Neural progenitor cell (in vitro differentiated cells): ENCODE results near the gene NEDD4L. TPM values are rescaled to one million over a fixed set of nuclear protein-coding genes. Genes with fewer than 3 reads are reported as not detected.

Experiments used
- DNase-seq: peaks from one replicate; pipeline ENCODE4 v3.0.0-alpha.2; 2016; ENCODE audit warnings: low spot score
- H2AFZ ChIP-seq: fragments of 200-600 bp; sonication (generic); replicated peaks from 2 replicates; pipeline ENCODE4 v1.6.1; 2016; ENCODE audit warnings: antibody characterized with exemption
- H3F3A ChIP-seq: fragments of 200-600 bp; sonication (generic); 2 replicates; pipeline ENCODE4 v1.6.1; 2016; ENCODE audit warnings: antibody characterized with exemption, low read depth
- H3K27ac ChIP-seq: fragments of 200-600 bp; sonication (generic); 2 replicates; pipeline ENCODE4 v1.5.1; 2016; ENCODE audit warnings: mild to moderate bottlenecking
- H3K27me3 ChIP-seq: fragments of 200-600 bp; sonication (generic); 2 replicates; pipeline ENCODE4 v1.6.1; 2016; ENCODE audit warnings: mild to moderate bottlenecking, moderate library complexity
- H3K36me3 ChIP-seq: fragments of 200-600 bp; sonication (generic); 2 replicates; pipeline ENCODE4 v1.5.1; 2016
- H3K4me1 ChIP-seq: fragments of 200-600 bp; sonication (generic); 2 replicates; pipeline ENCODE4 v1.6.1; 2016; ENCODE audit warnings: mixed run types
- H3K4me2 ChIP-seq: fragments of 200-600 bp; sonication (generic); 2 replicates; pipeline ENCODE4 v1.6.1; 2016
- H3K4me3 ChIP-seq: fragments of 200-600 bp; sonication (generic); 2 replicates; pipeline ENCODE4 v1.5.1; 2016
- H3K79me2 ChIP-seq: fragments of 200-600 bp; sonication (generic); 2 replicates; pipeline ENCODE4 v1.6.1; 2016; ENCODE audit warnings: low read depth
- H3K9ac ChIP-seq: fragments of 200-600 bp; sonication (generic); 2 replicates; pipeline ENCODE4 v1.6.1; 2016
- H3K9me3 ChIP-seq: fragments of 200-600 bp; sonication (generic); 2 replicates; pipeline ENCODE4 v1.5.1; 2016; ENCODE audit warnings: low read depth
- H4K20me1 ChIP-seq: fragments of 200-600 bp; sonication (generic); 2 replicates; pipeline ENCODE4 v1.6.1; 2016; ENCODE audit warnings: low read depth
- H3K27ac Mint-ChIP-seq: 3 replicates; pipeline ENCODE4 v1.8.0; 2021; ENCODE audit warnings: mixed read lengths
- H3K27me3 Mint-ChIP-seq: 2 replicates; pipeline ENCODE4 v1.8.0; 2022; ENCODE audit warnings: low read depth, mild to moderate bottlenecking, inconsistent platforms, moderate library complexity, mixed read lengths; ENCODE audit not compliant: insufficient read depth
- H3K36me3 Mint-ChIP-seq: 3 replicates; pipeline ENCODE4 v1.8.0; 2021; ENCODE audit warnings: mixed read lengths
- H3K4me1 Mint-ChIP-seq: 3 replicates; pipeline ENCODE4 v1.8.0; 2021; ENCODE audit warnings: mixed read lengths
- H3K4me3 Mint-ChIP-seq: 3 replicates; pipeline ENCODE4 v1.8.0; 2021; ENCODE audit warnings: mild to moderate bottlenecking, moderate library complexity, mixed read lengths
- H3K9me3 Mint-ChIP-seq: 3 replicates; pipeline ENCODE4 v1.8.0; 2020; ENCODE audit warnings: mixed read lengths
- CTCF ChIP-seq: fragments of 200-600 bp; sonication (generic); IDR thresholded peaks from 2 replicates; pipeline ENCODE4 v1.5.1; 2017; ENCODE audit warnings: antibody characterized with exemption, mild to moderate bottlenecking
- EZH2 ChIP-seq: fragments of 200-600 bp; sonication (generic); IDR thresholded peaks from 2 replicates; pipeline ENCODE4 v1.6.1; 2017; ENCODE audit warnings: antibody characterized with exemption, mild to moderate bottlenecking, moderate library complexity
- EZH2phosphoT487 ChIP-seq: fragments of 200-600 bp; sonication (generic); IDR thresholded peaks from 2 replicates; pipeline ENCODE4 v1.6.1; 2017; ENCODE audit warnings: antibody characterized with exemption
- total RNA-seq: library from RNA; depleted of rRNA; stranded (reverse); fragments of >200 nt; gene quantifications from 2 replicates; pipeline ENCODE4 v1.2.3, GENCODE V29; 2015; ENCODE audit warnings: low replicate concordance

The NEDD4L gene
- total RNA-seq, 1 donor from 2014 or later = 55.5 TPM

- no peaks in the 10 kb centered on the region for H3K36me3 ChIP-seq
- H3K36me3 Mint-ChIP-seq = no peaks in the 10 kb centered on the region
- H4K20me1 ChIP-seq = no peaks in the 10 kb centered on the region
- H2AFZ ChIP-seq = no peak overlapping the region
- H3K4me1 Mint-ChIP-seq = peaks cover 19% of the 10 kb centered on the region
- no peak overlapping the region for H3K4me2 ChIP-seq
- no peak overlapping the region for H3K27ac ChIP-seq
- H3K4me3 Mint-ChIP-seq = no peak overlapping the region
- H3K79me2 ChIP-seq = no peaks in the 10 kb centered on the region
- H3K9me3 Mint-ChIP-seq = peaks cover 6% of the 10 kb centered on the region
- H3K9me3 ChIP-seq = peaks cover 7% of the 10 kb centered on the region
- H3K4me1 ChIP-seq = peaks cover 22% of the 10 kb centered on the region
- H3K9ac ChIP-seq = no peak overlapping the region
- no peak overlapping the region for H3K27ac Mint-ChIP-seq
- H3F3A ChIP-seq = peaks cover 19% of the 10 kb centered on the region
- TF ChIP-seq EZH2phosphoT487 = no peak
- no peak for TF ChIP-seq CTCF
- no peak for TF ChIP-seq EZH2
- no peak for DNase-seq
- no peak overlapping the region for H3K4me3 ChIP-seq
- peaks cover 2% of the 10 kb centered on the region for H3K27me3 Mint-ChIP-seq
- H3K27me3 ChIP-seq = no peaks in the 10 kb centered on the region
These were observed 23.4 kb upstream of the NEDD4L start for GRCh38 chr18:58020567-58021107.

- no peaks in the 10 kb centered on the region for H3K79me2 ChIP-seq
- H3K4me1 ChIP-seq = peaks cover 30% of the 10 kb centered on the region
- H4K20me1 ChIP-seq = no peaks in the 10 kb centered on the region
- H3K4me2 ChIP-seq = no peak overlapping the region
- no peak for TF ChIP-seq EZH2
- Mint-ChIP-seq H3K9me3 (no peaks in the 10 kb centered on the region), H3K4me1 (peaks cover 22% of the 10 kb centered on the region), H3K27me3 (peaks cover 2% of the 10 kb centered on the region), H3K36me3 (no peaks in the 10 kb centered on the region), H3K4me3 (no peak overlapping the region), H3K27ac (no peak overlapping the region)
- peaks cover 27% of the 10 kb centered on the region for H3F3A ChIP-seq
- H3K27ac ChIP-seq = no peak overlapping the region
- no peak for DNase-seq
- H3K27me3 ChIP-seq = no peaks in the 10 kb centered on the region
- no peaks in the 10 kb centered on the region for H3K9me3 ChIP-seq
- no peak overlapping the region for H3K9ac ChIP-seq
- no peaks in the 10 kb centered on the region for H3K36me3 ChIP-seq
- H2AFZ ChIP-seq = no peak overlapping the region
- no peak overlapping the region for H3K4me3 ChIP-seq
These were observed 22.5 kb upstream of the NEDD4L start for GRCh38 chr18:58021504-58021903.

GRCh38 chr18:58023108-58023507, 20.9 kb upstream of the NEDD4L start:
- Mint-ChIP-seq H3K27ac (no peak overlapping the region), H3K9me3 (no peaks in the 10 kb centered on the region), H3K36me3 (no peaks in the 10 kb centered on the region), H3K4me1 (peaks cover 23% of the 10 kb centered on the region), H3K4me3 (no peak overlapping the region), H3K27me3 (peaks cover 2% of the 10 kb centered on the region)
- Histone ChIP-seq H3K4me2 (no peak overlapping the region), H3K9ac (no peak overlapping the region), H2AFZ (no peak overlapping the region), H3K9me3 (no peaks in the 10 kb centered on the region), H3K27me3 (no peaks in the 10 kb centered on the region), H3K36me3 (no peaks in the 10 kb centered on the region), H3K4me1 (peaks cover 40% of the 10 kb centered on the region), H3F3A (peaks cover 39% of the 10 kb centered on the region), H3K4me3 (no peak overlapping the region), H3K27ac (no peak overlapping the region), H4K20me1 (no peaks in the 10 kb centered on the region), H3K79me2 (no peaks in the 10 kb centered on the region)
- TF ChIP-seq EZH2 (no peak), EZH2phosphoT487 (no peak)
- DNase-seq = no peak

GRCh38 chr18:58024139-58024538, 19.9 kb upstream of the NEDD4L start:
- Histone ChIP-seq H3K4me1 (peaks cover 40% of the 10 kb centered on the region), H3K27me3 (no peaks in the 10 kb centered on the region), H3K4me3 (no peak overlapping the region), H2AFZ (no peak overlapping the region), H3K9me3 (no peaks in the 10 kb centered on the region), H3K4me2 (peak overlapping the region; percentile 52), H3K27ac (peak overlapping the region; percentile 55), H3K36me3 (no peaks in the 10 kb centered on the region), H3K79me2 (no peaks in the 10 kb centered on the region), H3F3A (peaks cover 39% of the 10 kb centered on the region), H3K9ac (no peak overlapping the region), H4K20me1 (no peaks in the 10 kb centered on the region)
- no peak overlapping the region for H3K27ac Mint-ChIP-seq
- peaks cover 23% of the 10 kb centered on the region for H3K4me1 Mint-ChIP-seq
- H3K4me3 Mint-ChIP-seq = no peak overlapping the region
- H3K27me3 Mint-ChIP-seq = peaks cover 2% of the 10 kb centered on the region
- TF ChIP-seq EZH2 (no peak), EZH2phosphoT487 (peak; percentile 42)
- no peaks in the 10 kb centered on the region for H3K36me3 Mint-ChIP-seq
- H3K9me3 Mint-ChIP-seq = no peaks in the 10 kb centered on the region
- peak; percentile 81 for DNase-seq

GRCh38 chr18:58025205-58025604, 18.8 kb upstream of the NEDD4L start:
- Histone ChIP-seq H3F3A (peaks cover 39% of the 10 kb centered on the region), H3K36me3 (no peaks in the 10 kb centered on the region), H3K79me2 (no peaks in the 10 kb centered on the region), H2AFZ (no peak overlapping the region), H3K27ac (no peak overlapping the region), H3K9me3 (no peaks in the 10 kb centered on the region), H3K4me3 (no peak overlapping the region), H3K9ac (no peak overlapping the region), H3K4me2 (peak overlapping the region; percentile 52), H3K27me3 (no peaks in the 10 kb centered on the region), H3K4me1 (peaks cover 40% of the 10 kb centered on the region), H4K20me1 (no peaks in the 10 kb centered on the region)
- Mint-ChIP-seq H3K9me3 (no peaks in the 10 kb centered on the region), H3K36me3 (no peaks in the 10 kb centered on the region), H3K27ac (no peak overlapping the region), H3K27me3 (peaks cover 2% of the 10 kb centered on the region), H3K4me1 (peaks cover 23% of the 10 kb centered on the region), H3K4me3 (no peak overlapping the region)
- no peak for TF ChIP-seq CTCF
- no peak for TF ChIP-seq EZH2
- no peak for TF ChIP-seq EZH2phosphoT487
- no peak for DNase-seq
